Measurements from ENCODE around the gene ZBTB5.
"Not testable (repeated sequence)": the region's sequence is repeated elsewhere in the genome, so short reads cannot be mapped to it uniquely, and the experiment has no call there.

ZBTB5 gene, protein sequence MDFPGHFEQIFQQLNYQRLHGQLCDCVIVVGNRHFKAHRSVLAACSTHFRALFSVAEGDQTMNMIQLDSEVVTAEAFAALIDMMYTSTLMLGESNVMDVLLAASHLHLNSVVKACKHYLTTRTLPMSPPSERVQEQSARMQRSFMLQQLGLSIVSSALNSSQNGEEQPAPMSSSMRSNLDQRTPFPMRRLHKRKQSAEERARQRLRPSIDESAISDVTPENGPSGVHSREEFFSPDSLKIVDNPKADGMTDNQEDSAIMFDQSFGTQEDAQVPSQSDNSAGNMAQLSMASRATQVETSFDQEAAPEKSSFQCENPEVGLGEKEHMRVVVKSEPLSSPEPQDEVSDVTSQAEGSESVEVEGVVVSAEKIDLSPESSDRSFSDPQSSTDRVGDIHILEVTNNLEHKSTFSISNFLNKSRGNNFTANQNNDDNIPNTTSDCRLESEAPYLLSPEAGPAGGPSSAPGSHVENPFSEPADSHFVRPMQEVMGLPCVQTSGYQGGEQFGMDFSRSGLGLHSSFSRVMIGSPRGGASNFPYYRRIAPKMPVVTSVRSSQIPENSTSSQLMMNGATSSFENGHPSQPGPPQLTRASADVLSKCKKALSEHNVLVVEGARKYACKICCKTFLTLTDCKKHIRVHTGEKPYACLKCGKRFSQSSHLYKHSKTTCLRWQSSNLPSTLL

DNA sequence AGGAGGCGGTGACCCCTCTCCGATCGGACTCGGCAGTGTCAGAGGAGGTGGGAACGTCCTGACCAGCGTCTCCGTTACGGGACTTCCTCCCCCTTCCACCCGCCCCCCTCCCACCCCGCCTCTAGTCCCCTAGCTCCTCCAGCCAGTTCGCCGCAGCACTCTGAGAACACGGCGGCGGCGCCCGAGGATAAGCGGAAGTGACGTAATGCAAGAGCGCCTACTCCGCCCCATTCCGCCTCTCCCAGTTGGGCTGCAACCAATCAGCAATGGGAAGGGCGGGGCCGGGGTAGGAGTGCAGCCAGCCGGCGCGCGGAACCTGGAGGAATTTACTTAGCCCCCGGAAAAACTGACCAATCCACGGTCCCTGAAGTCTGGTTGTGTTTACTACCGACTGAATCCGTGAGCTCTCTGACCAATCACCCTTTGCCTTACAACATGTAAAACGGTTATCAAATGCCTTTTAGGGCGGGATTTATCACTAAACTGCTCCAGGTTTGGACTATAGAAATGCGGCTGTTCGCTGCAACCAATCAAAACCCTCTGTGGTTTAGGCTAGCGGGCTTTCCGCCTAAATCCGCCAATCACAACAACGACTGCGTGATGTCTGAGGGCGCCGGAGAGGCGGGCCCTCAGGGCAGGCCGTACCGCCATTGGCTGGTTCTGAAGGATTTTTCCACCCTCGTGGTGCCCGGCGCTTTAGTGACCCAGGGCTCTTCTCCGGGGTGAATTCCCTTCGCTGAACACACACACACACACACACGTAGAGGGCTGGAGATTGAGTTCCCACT, at the start of gene ZBTB5:
TSS of gene ZBTB5 (minus strand) at position 202 of the 788 bp plus-strand sequence. CDS start 22,899 bp downstream, outside the sequence.
- in situ Hi-C loops (cut with MboI; ENCODE audit: low sequenced_read_pairs, unreplicated experiment), result no loop called here
- TF ChIP-seq, protein P1, sequence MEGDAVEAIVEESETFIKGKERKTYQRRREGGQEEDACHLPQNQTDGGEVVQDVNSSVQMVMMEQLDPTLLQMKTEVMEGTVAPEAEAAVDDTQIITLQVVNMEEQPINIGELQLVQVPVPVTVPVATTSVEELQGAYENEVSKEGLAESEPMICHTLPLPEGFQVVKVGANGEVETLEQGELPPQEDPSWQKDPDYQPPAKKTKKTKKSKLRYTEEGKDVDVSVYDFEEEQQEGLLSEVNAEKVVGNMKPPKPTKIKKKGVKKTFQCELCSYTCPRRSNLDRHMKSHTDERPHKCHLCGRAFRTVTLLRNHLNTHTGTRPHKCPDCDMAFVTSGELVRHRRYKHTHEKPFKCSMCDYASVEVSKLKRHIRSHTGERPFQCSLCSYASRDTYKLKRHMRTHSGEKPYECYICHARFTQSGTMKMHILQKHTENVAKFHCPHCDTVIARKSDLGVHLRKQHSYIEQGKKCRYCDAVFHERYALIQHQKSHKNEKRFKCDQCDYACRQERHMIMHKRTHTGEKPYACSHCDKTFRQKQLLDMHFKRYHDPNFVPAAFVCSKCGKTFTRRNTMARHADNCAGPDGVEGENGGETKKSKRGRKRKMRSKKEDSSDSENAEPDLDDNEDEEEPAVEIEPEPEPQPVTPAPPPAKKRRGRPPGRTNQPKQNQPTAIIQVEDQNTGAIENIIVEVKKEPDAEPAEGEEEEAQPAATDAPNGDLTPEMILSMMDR (IDR thresholded peaks at IDR 0.05; ENCODE audit: borderline replicate concordance, control extremely low read depth, extremely low read depth, insufficient read depth, missing control alignments), result no peak
- peak; percentile 97 for DNase-seq (ENCODE audit: low spot score)

DNA sequence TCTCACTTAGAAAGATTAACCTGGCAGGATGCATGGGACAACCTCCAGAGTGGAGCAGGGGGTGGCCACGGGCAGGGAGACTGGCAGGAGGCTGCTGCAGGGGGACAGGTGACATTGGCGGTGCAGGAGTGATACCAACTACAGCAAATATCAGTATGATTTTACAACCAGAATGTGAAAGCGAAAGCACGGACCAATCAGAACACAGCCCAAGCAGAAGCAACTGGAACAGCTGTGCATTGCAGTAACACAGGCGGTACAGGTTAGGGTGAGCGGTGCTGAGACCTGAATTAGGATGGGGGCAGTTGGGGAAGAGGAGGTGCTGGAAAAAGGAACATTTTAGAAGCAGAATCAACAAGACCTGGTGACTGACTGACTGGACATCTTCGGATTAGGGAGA, 49.7 kb upstream of the ZBTB5 start:
- TF ChIP-seq, protein P1 (IDR thresholded peaks at IDR 0.05; ENCODE audit: borderline replicate concordance, control extremely low read depth, extremely low read depth, insufficient read depth, missing control alignments), result no peak
- in situ Hi-C loops (cut with MboI; ENCODE audit: low sequenced_read_pairs, unreplicated experiment), result no loop called here

DNA sequence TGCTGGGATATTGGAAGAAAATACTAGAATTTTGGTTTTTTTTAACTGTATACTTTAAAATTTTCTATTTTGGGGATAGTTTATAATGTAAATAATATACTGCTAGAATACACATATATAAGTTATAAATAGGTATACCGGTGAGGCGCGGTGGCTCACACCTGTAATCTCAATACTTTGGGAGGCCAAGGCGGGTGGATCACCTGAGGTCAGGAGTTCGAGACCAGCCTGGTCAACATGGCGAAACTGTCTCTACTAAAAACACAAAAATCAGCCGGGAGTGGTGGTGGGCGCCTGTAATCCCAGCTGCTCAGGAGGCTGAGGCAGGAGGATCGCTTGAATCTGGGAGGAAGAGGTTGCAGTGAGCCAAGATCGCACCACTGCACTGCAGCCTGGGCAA, 49.2 kb upstream of the ZBTB5 start:
- DNase-seq (ENCODE audit: low spot score); in situ Hi-C loops (cut with MboI; ENCODE audit: low sequenced_read_pairs, unreplicated experiment): not testable (repeated sequence)

More for the DNA sequence above, 49.7 kb upstream of the ZBTB5 start:
- no peak for DNase-seq (ENCODE audit: low spot score)

DNA sequence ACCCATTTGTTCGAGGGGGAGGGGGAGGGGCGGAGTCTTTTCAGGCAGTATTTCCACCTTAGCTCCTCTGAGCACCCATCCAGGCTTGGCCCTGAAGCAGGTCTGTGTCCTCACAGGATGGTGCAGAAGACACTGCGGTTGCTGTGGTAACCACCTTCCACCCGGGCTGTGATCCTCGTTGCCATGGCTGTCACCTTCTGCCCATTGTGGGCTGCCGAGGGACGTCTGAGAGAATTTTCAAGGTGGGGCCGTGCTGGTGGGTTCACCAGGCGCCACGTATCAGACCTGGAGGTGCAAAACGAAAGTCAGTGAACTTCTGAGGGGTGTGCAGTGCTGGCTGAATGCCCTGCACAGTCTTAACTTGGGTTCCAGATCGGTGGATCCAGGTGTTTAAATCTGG, 47.2 kb upstream of the ZBTB5 start:
- TF ChIP-seq, protein P1 (IDR thresholded peaks at IDR 0.05; ENCODE audit: borderline replicate concordance, control extremely low read depth, extremely low read depth, insufficient read depth, missing control alignments), result no peak
- in situ Hi-C loops (cut with MboI; ENCODE audit: low sequenced_read_pairs, unreplicated experiment), result no loop called here
- no peak for DNase-seq (ENCODE audit: low spot score)

DNA sequence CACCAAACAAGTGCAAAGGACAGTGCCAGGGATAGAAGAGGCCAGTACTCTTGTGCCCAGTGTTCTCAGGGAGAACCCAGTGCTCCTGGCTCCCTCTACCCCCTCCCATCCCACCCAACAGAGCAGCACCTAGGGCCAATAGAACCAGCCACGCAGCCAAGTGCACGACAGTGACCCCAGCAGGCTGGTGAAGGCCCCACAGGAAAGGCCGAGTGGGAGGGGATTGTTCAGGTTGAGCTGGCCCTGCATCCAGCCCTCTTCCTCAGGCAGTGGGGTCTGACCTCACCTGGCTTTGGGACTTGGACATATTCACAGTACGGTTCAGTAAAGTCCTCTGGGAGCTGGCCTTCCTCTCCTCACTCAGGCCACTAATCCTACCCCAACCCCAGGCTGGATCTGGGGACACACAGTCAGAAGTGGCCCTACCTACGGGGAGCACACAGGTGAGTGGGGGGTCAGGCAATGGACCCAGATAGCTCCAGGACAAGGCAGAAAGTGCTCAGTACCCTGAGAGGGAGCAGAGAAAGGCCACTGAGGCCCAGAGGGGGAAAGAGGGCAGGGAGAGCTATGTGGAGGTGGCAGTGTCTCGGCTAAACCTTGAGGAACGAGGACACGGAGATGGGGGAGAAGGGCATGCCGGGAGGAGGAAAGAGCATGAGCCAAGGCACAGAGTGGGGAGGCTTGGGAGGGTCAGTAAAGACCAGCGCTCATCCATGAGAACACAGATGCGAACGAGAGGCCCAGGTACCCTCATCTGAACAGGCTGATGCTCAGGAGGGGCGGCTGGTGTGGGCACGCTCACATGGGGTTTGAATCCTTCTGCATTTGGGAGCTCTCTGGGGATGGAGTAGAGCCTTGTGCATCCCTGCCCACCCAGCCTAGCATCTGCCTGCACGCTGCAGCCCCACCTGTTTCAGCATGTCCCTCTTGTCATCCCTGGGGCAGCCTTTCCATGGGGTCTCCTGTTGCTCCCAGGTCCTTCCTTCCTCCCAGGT, 46.1 kb upstream of the ZBTB5 start:
- in situ Hi-C loops (cut with MboI; ENCODE audit: low sequenced_read_pairs, unreplicated experiment), result no loop called here

DNA sequence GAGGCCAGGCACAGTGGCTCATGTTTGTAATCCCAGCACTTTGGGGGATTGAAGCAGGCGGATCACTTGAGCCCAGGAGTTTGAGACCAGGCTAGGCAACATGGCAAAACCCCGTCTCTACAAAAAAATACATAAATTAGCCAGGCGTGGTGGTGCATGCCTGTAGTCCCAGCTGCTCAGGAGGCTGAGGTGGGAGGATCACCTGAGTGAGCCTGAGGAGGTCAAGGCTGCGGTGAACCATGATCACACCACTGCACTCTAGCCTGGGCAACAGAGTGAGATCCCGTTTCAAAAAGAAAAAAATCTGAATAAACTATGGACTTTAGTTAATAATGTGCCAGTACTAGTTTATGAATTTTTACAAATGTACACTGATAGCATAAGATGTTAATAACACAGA, 44.8 kb upstream of the ZBTB5 start:
- DNase-seq (ENCODE audit: low spot score); in situ Hi-C loops (cut with MboI; ENCODE audit: low sequenced_read_pairs, unreplicated experiment): not testable (repeated sequence)

More for the DNA sequence above, 46.1 kb upstream of the ZBTB5 start:
- TF ChIP-seq, protein P1 (IDR thresholded peaks at IDR 0.05; ENCODE audit: borderline replicate concordance, control extremely low read depth, extremely low read depth, insufficient read depth, missing control alignments), result peak; percentile 44
- DNase-seq (ENCODE audit: low spot score), result peak; percentile 58

DNA sequence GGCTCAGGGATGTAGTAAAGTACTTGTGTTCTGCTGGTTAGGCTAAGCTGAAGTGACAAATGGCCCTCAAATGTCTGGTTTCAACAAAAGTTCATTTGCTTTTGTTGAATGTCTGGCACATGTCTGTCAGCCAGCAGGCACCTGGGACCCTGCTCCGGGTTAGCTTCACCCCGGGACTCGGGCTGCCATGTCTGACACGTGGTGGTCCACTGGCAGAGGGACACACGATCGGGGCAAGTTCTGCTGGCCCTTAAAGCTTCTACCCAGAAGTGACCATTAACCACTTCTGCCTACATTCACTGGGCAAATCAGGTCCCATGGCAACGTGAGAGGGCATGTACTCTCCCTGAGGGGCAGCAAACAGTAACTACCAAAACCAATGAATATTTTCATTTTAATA, 44.3 kb upstream of the ZBTB5 start:
- DNase-seq (ENCODE audit: low spot score), result no peak
- in situ Hi-C loops (cut with MboI; ENCODE audit: low sequenced_read_pairs, unreplicated experiment), result no loop called here
- TF ChIP-seq, protein P1 (IDR thresholded peaks at IDR 0.05; ENCODE audit: borderline replicate concordance, control extremely low read depth, extremely low read depth, insufficient read depth, missing control alignments), result no peak

Data from GM13976 (cell line).